WERI-Rb-1 (cell line): ENCODE measurements around the gene VWA3B.

Source experiments
- DNase-seq: peaks from one replicate; pipeline ENCODE4 v3.0.0-alpha.2; 2020
- H3K27ac ChIP-seq: fragments of 250-450 bp; sonication (Bioruptor Pico); 2 replicates; pipeline ENCODE4 v1.5.1; 2020; ENCODE audit warnings: mild to moderate bottlenecking, moderate library complexity
- H3K27me3 ChIP-seq: fragments of 250-450 bp; sonication (Bioruptor Pico); 2 replicates; pipeline ENCODE4 v1.5.1; 2021; ENCODE audit warnings: mild to moderate bottlenecking, low read depth, moderate library complexity; ENCODE audit not compliant: insufficient read depth, severe bottlenecking
- H3K36me3 ChIP-seq: fragments of 250-450 bp; sonication (Bioruptor Pico); 2 replicates; pipeline ENCODE4 v1.5.1; 2020; ENCODE audit warnings: mild to moderate bottlenecking, moderate library complexity
- H3K4me3 ChIP-seq: 2 replicates; pipeline ENCODE4 v1.5.1; 2011; ENCODE audit warnings: low read depth, mild to moderate bottlenecking, control low read depth, low read length
- H3K9me3 ChIP-seq: fragments of 250-450 bp; sonication (Bioruptor Pico); 2 replicates; pipeline ENCODE4 v1.5.1; 2021; ENCODE audit warnings: mild to moderate bottlenecking, moderate library complexity; ENCODE audit not compliant: severe bottlenecking
- CTCF ChIP-seq: IDR thresholded peaks from 2 replicates; pipeline ENCODE4 v1.5.1; 2011; ENCODE audit warnings: low read depth, mild to moderate bottlenecking, control low read depth, inconsistent platforms, low read length

Gene VWA3B

DNA sequence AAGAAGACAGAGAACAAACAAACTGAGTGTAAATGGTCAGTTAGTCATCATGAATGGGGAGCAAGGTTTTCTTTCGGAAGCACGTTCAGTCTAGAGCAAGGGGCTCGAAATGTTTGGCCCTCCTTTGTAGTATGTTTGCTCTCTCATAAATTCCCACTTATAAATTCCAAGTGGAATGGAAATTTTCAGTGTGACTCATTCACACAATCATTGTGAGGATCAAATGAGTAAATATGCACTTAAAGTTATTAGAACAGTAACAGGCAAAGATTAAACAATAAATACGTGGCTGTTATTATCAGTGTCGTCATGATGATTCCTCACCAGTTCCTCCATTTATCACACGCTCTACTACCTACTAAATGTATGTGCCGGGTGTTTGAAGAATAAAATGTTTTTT lies 269.8 kb downstream of the VWA3B start:
- Histone ChIP-seq H3K27me3 (no peaks in the 10 kb centered on the region), H3K36me3 (peaks cover 9% of the 10 kb centered on the region), H3K4me3 (no peak overlapping the region), H3K27ac (no peak overlapping the region), H3K9me3 (peaks cover 3% of the 10 kb centered on the region)
- no peak for DNase-seq
- no peak for TF ChIP-seq CTCF

- Histone ChIP-seq H3K4me3 (no peak overlapping the region), H3K9me3 (peaks cover 3% of the 10 kb centered on the region), H3K27me3 (no peaks in the 10 kb centered on the region), H3K36me3 (peaks cover 2% of the 10 kb centered on the region; the same call in 1 of the 2 replicates), H3K27ac (no peak overlapping the region)
- TF ChIP-seq CTCF, result no peak
- no peak for DNase-seq
Measured at GRCh38 chr2:98357849-98358248, 270.9 kb downstream of the VWA3B start.

GRCh38 chr2:98359986-98360385 lies 273.0 kb downstream of the VWA3B start:
- TF ChIP-seq CTCF, result no peak
- DNase-seq, result no peak
- Histone ChIP-seq H3K27ac (no peak overlapping the region), H3K4me3 (no peak overlapping the region), H3K36me3 (no peaks in the 10 kb centered on the region), H3K9me3 (no peaks in the 10 kb centered on the region), H3K27me3 (no peaks in the 10 kb centered on the region)
